IMR-90 (cell line): ENCODE measurements around the gene ARHGEF10L. TPM values are rescaled to one million over a fixed set of nuclear protein-coding genes. Genes with fewer than 3 reads are reported as not detected.

Experiments
- ATAC-seq: fragments of 200-7000 bp; cut with Tn5 transposase; 2 replicates; pipeline ENCODE4 v1.9.1; 2020; ENCODE audit warnings: low read depth, mild to moderate bottlenecking, moderate library complexity
- BruUV-seq: library from RNA; stranded (reverse); fragments of 400-500 nt; replicated peaks from 2 replicates; lab custom pipeline; 2021; lab: Mats Ljungman, UMichigan
- CTCF ChIA-PET: fragments of 300-600 bp; formaldehyde crosslinking; extraction: SDS; loops from one replicate; lab custom pipeline; 2021; ENCODE audit warnings: antibody characterized with exemption; lab: Yijun Ruan, JAX
- POLR2A ChIA-PET: fragments of 300-600 bp; sonication (Branson Sonifier 250); formaldehyde crosslinking; loops from one replicate; lab custom pipeline; 2022; ENCODE audit warnings: antibody characterized with exemption; ENCODE audit not compliant: unreplicated experiment; lab: Charles Lee
- DNase-seq: peaks from one replicate; pipeline ENCODE4 v3.0.0; 2013
- H2AFZ ChIP-seq: replicated peaks from 2 replicates; pipeline ENCODE3; 2013; ENCODE audit warnings: low read length, mild to moderate bottlenecking; ENCODE audit not compliant: poor library complexity
- H2AK5ac ChIP-seq: 2 replicates; pipeline ENCODE4 v1.6.1; 2013; ENCODE audit warnings: low read depth, low read length, inconsistent platforms
- H2AK9ac ChIP-seq: replicated peaks from 2 replicates; pipeline ENCODE3; 2013; ENCODE audit warnings: mild to moderate bottlenecking, low read depth, low read length, moderate library complexity; ENCODE audit not compliant: poor library complexity
- H2BK120ac ChIP-seq: 2 replicates; pipeline ENCODE4 v1.6.1; 2013; ENCODE audit warnings: low read depth, low read length, inconsistent platforms
- H2BK15ac ChIP-seq: 3 replicates; pipeline ENCODE4 v1.6.1; 2013; ENCODE audit warnings: low read depth, low read length, inconsistent platforms
- H2BK20ac ChIP-seq: 2 replicates; pipeline ENCODE4 v1.6.1; 2013; ENCODE audit warnings: low read depth, mild to moderate bottlenecking, inconsistent platforms, low read length, moderate library complexity
- H2BK5ac ChIP-seq: 2 replicates; pipeline ENCODE4 v1.6.1; 2013; ENCODE audit warnings: mild to moderate bottlenecking, low read depth, low read length, inconsistent platforms; ENCODE audit not compliant: poor library complexity, severe bottlenecking
- H3K14ac ChIP-seq: replicated peaks from 2 replicates; pipeline ENCODE4 v1.6.1; 2013; ENCODE audit warnings: low read depth, low read length, inconsistent platforms
- H3K18ac ChIP-seq: 2 replicates; pipeline ENCODE4 v1.6.1; 2013; ENCODE audit warnings: low read depth, low read length, control low read depth
- H3K23ac ChIP-seq: 2 replicates; pipeline ENCODE4 v1.6.1; 2013; ENCODE audit warnings: low read depth, low read length, inconsistent platforms
- H3K27ac ChIP-seq: 2 replicates; pipeline ENCODE4 v1.5.1; 2013; ENCODE audit warnings: mild to moderate bottlenecking, control low read depth, low read length; ENCODE audit not compliant: insufficient read depth
- H3K27me3 ChIP-seq: 2 replicates; pipeline ENCODE4 v1.6.1; 2013; ENCODE audit warnings: low read length; ENCODE audit not compliant: control insufficient read depth, insufficient read depth
- H3K36me3 ChIP-seq: 2 replicates; pipeline ENCODE4 v1.6.1; 2013; ENCODE audit warnings: low read length, mixed read lengths; ENCODE audit not compliant: control insufficient read depth, insufficient read depth
- H3K4ac ChIP-seq: 2 replicates; pipeline ENCODE4 v1.6.1; 2013; ENCODE audit warnings: low read depth, low read length, inconsistent platforms
- H3K4me1 ChIP-seq: 2 replicates; pipeline ENCODE4 v1.6.1; 2013; ENCODE audit warnings: low read length, mixed read lengths; ENCODE audit not compliant: control insufficient read depth, insufficient read depth
- H3K4me2 ChIP-seq: 2 replicates; pipeline ENCODE4 v1.6.1; 2013; ENCODE audit warnings: low read depth, mild to moderate bottlenecking, control low read depth, low read length, moderate library complexity
- H3K4me3 ChIP-seq: 2 replicates; pipeline ENCODE4 v1.5.1; 2013; ENCODE audit warnings: low read depth, mild to moderate bottlenecking, control low read depth, low read length, moderate library complexity; ENCODE audit not compliant: insufficient read depth
- H3K56ac ChIP-seq: 2 replicates; pipeline ENCODE4 v1.6.1; 2013; ENCODE audit warnings: low read length, inconsistent platforms; ENCODE audit not compliant: insufficient read depth; ENCODE audit errors: extremely low read depth
- H3K79me1 ChIP-seq, 2 experiments: 2 replicates each; pipeline ENCODE4 v1.6.1; 2013; ENCODE audit warnings: low read length in 2 of 2, inconsistent platforms in 1 of 2, low read depth in 1 of 2
- H3K9ac ChIP-seq: 2 replicates; pipeline ENCODE4 v1.6.1; 2013; ENCODE audit warnings: low read depth, low read length, control low read depth
- H3K9me1 ChIP-seq: 2 replicates; pipeline ENCODE4 v1.6.1; 2013; ENCODE audit warnings: low read length, inconsistent platforms; ENCODE audit not compliant: insufficient read depth
- H3K9me3 ChIP-seq: 2 replicates; pipeline ENCODE4 v1.6.1; 2013; ENCODE audit warnings: low read length; ENCODE audit not compliant: control insufficient read depth, insufficient read depth
- H4K20me1 ChIP-seq: 2 replicates; pipeline ENCODE4 v1.6.1; 2013; ENCODE audit warnings: low read length, inconsistent platforms; ENCODE audit not compliant: insufficient read depth
- H4K5ac ChIP-seq: 2 replicates; pipeline ENCODE4 v1.6.1; 2013; ENCODE audit warnings: mild to moderate bottlenecking, low read depth, low read length, control low read depth
- H4K8ac ChIP-seq, 2 experiments: 2 replicates each; pipeline ENCODE4 v1.6.1; 2013; ENCODE audit warnings: low read depth in 2 of 2, low read length in 2 of 2, control low read depth in 1 of 2, inconsistent platforms in 1 of 2
- H4K91ac ChIP-seq: 2 replicates; pipeline ENCODE4 v1.6.1; 2013; ENCODE audit warnings: low read depth, low read length, inconsistent platforms; ENCODE audit not compliant: insufficient read depth
- BHLHE40 ChIP-seq: fragments of 150-350 bp; IDR thresholded peaks from 2 replicates; pipeline ENCODE4 v1.6.1; 2016; ENCODE audit warnings: mild to moderate bottlenecking, low read depth, low read length
- CEBPB ChIP-seq: IDR thresholded peaks from 2 replicates; pipeline ENCODE4 v1.6.1; 2012; ENCODE audit warnings: low read depth, low read length, improper control_type of control experiment
- CHD1 ChIP-seq: IDR thresholded peaks from 2 replicates; pipeline ENCODE4 v1.6.1; 2012; ENCODE audit warnings: low read depth, low read length, improper control_type of control experiment
- FOS ChIP-seq: fragments of 150-350 bp; IDR thresholded peaks from 2 replicates; pipeline ENCODE4 v1.6.1; 2016; ENCODE audit warnings: low read depth, low read length
- MAFK ChIP-seq: IDR thresholded peaks from 2 replicates; pipeline ENCODE4 v1.6.1; 2012; ENCODE audit warnings: low read depth, low read length, improper control_type of control experiment
- MAZ ChIP-seq: IDR thresholded peaks from 2 replicates; pipeline ENCODE4 v1.6.1; 2012; ENCODE audit warnings: low read depth, mild to moderate bottlenecking, low read length, improper control_type of control experiment, moderate library complexity, borderline replicate concordance
- MXI1 ChIP-seq: IDR thresholded peaks from 2 replicates; pipeline ENCODE4 v1.6.1; 2012; ENCODE audit warnings: low read depth, mild to moderate bottlenecking, low read length, moderate library complexity, borderline replicate concordance
- NFE2L2 ChIP-seq: fragments of 150-350 bp; IDR thresholded peaks from 2 replicates; pipeline ENCODE4 v1.6.1; 2016; ENCODE audit warnings: low read depth, mild to moderate bottlenecking, low read length
- POLR2A ChIP-seq: IDR thresholded peaks from 2 replicates; pipeline ENCODE4 v1.6.1; 2012; ENCODE audit warnings: mild to moderate bottlenecking, low read depth, low read length
- RAD21 ChIP-seq: IDR thresholded peaks from 2 replicates; pipeline ENCODE4 v1.6.1; 2012; ENCODE audit warnings: low read length, improper control_type of control experiment
- RCOR1 ChIP-seq: IDR thresholded peaks from 2 replicates; pipeline ENCODE4 v1.6.1; 2012; ENCODE audit warnings: mild to moderate bottlenecking, low read length, improper control_type of control experiment; ENCODE audit not compliant: insufficient replicate concordance
- RFX5 ChIP-seq: IDR thresholded peaks from 2 replicates; pipeline ENCODE4 v1.8.0; 2012; ENCODE audit warnings: low read depth, mild to moderate bottlenecking, low read length, moderate library complexity
- SMC3 ChIP-seq: fragments of 150-350 bp; IDR thresholded peaks from 2 replicates; pipeline ENCODE4 v1.6.1; 2016; ENCODE audit warnings: low read depth, mild to moderate bottlenecking, antibody characterized with exemption, low read length, moderate library complexity
- USF2 ChIP-seq: fragments of 150-350 bp; IDR thresholded peaks from 2 replicates; pipeline ENCODE4 v1.6.1; 2017; ENCODE audit warnings: mild to moderate bottlenecking, antibody characterized with exemption, low read length, low read depth
- WGBS, 2 experiments: methylation state at CpG; one replicate each; pipeline versions ENCODE4 v1.1.5 to v1.1.7; 2013; ENCODE audit warnings: missing lambda C conversion rate in 2 of 2; ENCODE audit not compliant: insufficient read length in 1 of 2; ENCODE audit errors: extremely low coverage in 2 of 2; 5-methylcytosine and 5-hydroxymethylcytosine counted together
- dilution Hi-C: fragments of 300-500 bp; cut with HindIII; formaldehyde crosslinking; loops from one replicate; pipeline ENCODE4 v1.14.3; 2018; ENCODE audit warnings: low sequenced_read_pairs; ENCODE audit not compliant: unreplicated experiment
- in situ Hi-C: fragments of 300-500 bp; cut with MboI; formaldehyde crosslinking; loops from 3 replicates; pipeline ENCODE4 v1.14.3; 2019; ENCODE audit warnings: low sequenced_read_pairs, inconsistent platforms, mixed read lengths
- intact Hi-C: fragments of 100-400 bp; cut with micrococcal nuclease; formaldehyde crosslinking; loops from 2 replicates; pipeline ENCODE4 v1.10.0; 2022
- polyA plus RNA-seq, 3 experiments: library from polyadenylated mRNA; depleted of rRNA; stranded (reverse); fragments of >200 nt; gene quantifications; 2 replicates each; pipeline ENCODE4 v1.2.3, GENCODE V29; 2012; ENCODE audit warnings: low replicate concordance in 1 of 3
- total RNA-seq: library from RNA; depleted of rRNA; stranded (reverse); fragments of >200 nt; gene quantifications from 2 replicates; pipeline ENCODE4 v1.2.3, GENCODE V29; 2012
- TF ChIP-seq, protein P1 (sequence below): fragments of 150-350 bp; IDR thresholded peaks from 2 replicates; pipeline ENCODE4 v1.6.1; 2016; ENCODE audit warnings: low read depth, mild to moderate bottlenecking, low read length, moderate library complexity, borderline replicate concordance
- TF ChIP-seq, protein P2 (sequence below): conservative IDR thresholded peaks from 2 replicates; pipeline ENCODE4 v1.5.1; 2012; ENCODE audit warnings: mild to moderate bottlenecking, low read depth, low read length, improper control_type of control experiment

The ARHGEF10L gene
- total and polyA plus RNA-seq, 2 of the 4 experiments (the other 2 are of a cell fraction) = 4.8 to 12.4 TPM

DNA sequence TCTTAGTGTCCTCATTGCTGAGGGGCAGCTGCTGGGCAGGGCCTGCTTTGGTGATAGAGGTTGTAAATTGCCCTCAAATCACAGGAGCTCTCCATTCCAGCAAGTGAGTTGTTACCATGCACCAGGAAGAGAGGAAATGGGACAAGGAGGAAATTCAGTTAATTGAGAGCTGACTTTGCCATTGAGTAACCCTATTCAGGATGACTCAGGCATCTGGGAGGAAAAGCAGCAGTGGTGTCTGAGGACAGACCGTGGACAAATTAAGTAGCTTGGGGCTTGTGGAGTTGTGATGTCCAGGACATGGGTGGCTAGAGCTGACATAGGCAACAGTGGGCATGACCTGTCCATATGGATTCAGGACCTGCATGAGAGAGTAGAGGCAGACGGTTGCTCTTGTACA, 5.9 kb downstream of the ARHGEF10L start:
- ChIA-PET POLR2A (no interaction called here), CTCF (interaction anchor here (1.2 kb wide), 1 partner anchor 9 kb away, joined by 3 read pairs; no protein-coding TSS in a partner anchor)
- Histone ChIP-seq H2BK120ac (peak overlapping the region; percentile 31), H3K4me3 (no peak overlapping the region), H2AK5ac (peak overlapping the region; percentile 63; the same call in 1 of the 2 replicates), H4K20me1 (peaks cover 7% of the 10 kb centered on the region), H3K23ac (peak overlapping the region; percentile 7; the same call in 1 of the 2 replicates), H4K5ac (peak overlapping the region; percentile 75), H3K9me1 (peaks cover 17% of the 10 kb centered on the region), H2BK5ac (peak overlapping the region; percentile 78), H2BK20ac (peak overlapping the region; percentile 11; the same call in 1 of the 2 replicates), H3K79me1 (peaks cover 32 to 67% of the 10 kb centered on the region in 2 experiments), H3K4ac (peak overlapping the region; percentile 33), H3K56ac (no peak overlapping the region), H3K27me3 (no peaks in the 10 kb centered on the region), H2AFZ (peak overlapping the region; percentile 33), H4K8ac (peak overlapping the region in 1 of 2 experiments; percentile 22; a peak in 1 of 4 replicates), H2BK15ac (0 out of 3 replicates have a peak overlapping the region, but pooled peaks have one; percentile 9), H3K18ac (peak overlapping the region; percentile 61; the same call in 1 of the 2 replicates), H3K27ac (peak overlapping the region; percentile 62), H2AK9ac (peak overlapping the region; percentile 12), H3K4me2 (peak overlapping the region; percentile 47), H3K36me3 (no peaks in the 10 kb centered on the region), H3K9ac (no peak overlapping the region), H3K4me1 (peaks cover 11% of the 10 kb centered on the region), H3K14ac (peak overlapping the region; percentile 31), H3K9me3 (no peaks in the 10 kb centered on the region), H4K91ac (0 out of 2 replicates have a peak overlapping the region, but pooled peaks have one; percentile 12)
- peak; percentile 77 for DNase-seq
- dilution Hi-C loops = no loop called here
- TF ChIP-seq CHD1 = no peak
- TF ChIP-seq NFE2L2 = peak; percentile 81
- no peak for TF ChIP-seq BHLHE40
- TF ChIP-seq USF2 = no peak
- TF ChIP-seq POLR2A = no peak
- peak; percentile 86 for TF ChIP-seq CEBPB
- TF ChIP-seq RCOR1 = no peak
- TF ChIP-seq MXI1 = no peak
- no peak for TF ChIP-seq MAZ
- TF ChIP-seq SMC3 = no peak
- no peak for TF ChIP-seq MAFK
- no peak for TF ChIP-seq RAD21
- peak; percentile 38; the same call in 1 of the 2 replicates for TF ChIP-seq FOS
- TF ChIP-seq RFX5 = peak; percentile 29; the same call in 1 of the 2 replicates
- TF ChIP-seq, protein P1, sequence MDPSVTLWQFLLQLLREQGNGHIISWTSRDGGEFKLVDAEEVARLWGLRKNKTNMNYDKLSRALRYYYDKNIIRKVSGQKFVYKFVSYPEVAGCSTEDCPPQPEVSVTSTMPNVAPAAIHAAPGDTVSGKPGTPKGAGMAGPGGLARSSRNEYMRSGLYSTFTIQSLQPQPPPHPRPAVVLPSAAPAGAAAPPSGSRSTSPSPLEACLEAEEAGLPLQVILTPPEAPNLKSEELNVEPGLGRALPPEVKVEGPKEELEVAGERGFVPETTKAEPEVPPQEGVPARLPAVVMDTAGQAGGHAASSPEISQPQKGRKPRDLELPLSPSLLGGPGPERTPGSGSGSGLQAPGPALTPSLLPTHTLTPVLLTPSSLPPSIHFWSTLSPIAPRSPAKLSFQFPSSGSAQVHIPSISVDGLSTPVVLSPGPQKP = no peak
- TF ChIP-seq, protein P2, sequence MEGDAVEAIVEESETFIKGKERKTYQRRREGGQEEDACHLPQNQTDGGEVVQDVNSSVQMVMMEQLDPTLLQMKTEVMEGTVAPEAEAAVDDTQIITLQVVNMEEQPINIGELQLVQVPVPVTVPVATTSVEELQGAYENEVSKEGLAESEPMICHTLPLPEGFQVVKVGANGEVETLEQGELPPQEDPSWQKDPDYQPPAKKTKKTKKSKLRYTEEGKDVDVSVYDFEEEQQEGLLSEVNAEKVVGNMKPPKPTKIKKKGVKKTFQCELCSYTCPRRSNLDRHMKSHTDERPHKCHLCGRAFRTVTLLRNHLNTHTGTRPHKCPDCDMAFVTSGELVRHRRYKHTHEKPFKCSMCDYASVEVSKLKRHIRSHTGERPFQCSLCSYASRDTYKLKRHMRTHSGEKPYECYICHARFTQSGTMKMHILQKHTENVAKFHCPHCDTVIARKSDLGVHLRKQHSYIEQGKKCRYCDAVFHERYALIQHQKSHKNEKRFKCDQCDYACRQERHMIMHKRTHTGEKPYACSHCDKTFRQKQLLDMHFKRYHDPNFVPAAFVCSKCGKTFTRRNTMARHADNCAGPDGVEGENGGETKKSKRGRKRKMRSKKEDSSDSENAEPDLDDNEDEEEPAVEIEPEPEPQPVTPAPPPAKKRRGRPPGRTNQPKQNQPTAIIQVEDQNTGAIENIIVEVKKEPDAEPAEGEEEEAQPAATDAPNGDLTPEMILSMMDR = no peak
- ATAC-seq = peak; percentile 78
- BruUV-seq = no TSS peak
- in situ Hi-C loops = no loop called here
- WGBS, 2 experiments = 0% methylated on average over 1 of the region's 2 CpGs; no CpG with 5 or more reads in 1 of the 2 experiments
- intact Hi-C loops = no loop called here
